Measurements from ENCODE around the gene ELK3.

ELK3 gene

GRCh38 chr12:96193725-96194575 lies at the start of gene ELK3:
TSS of gene ELK3 (plus strand) at chr12:96194375.
- FAIRE-seq = peak; percentile 8
- peak; percentile 74 for DNase-seq (ENCODE audit: insufficient read length, low spot score)

- DNase-seq (ENCODE audit: insufficient read length, low spot score) (no peak), FAIRE-seq (no peak)
Observed at GRCh38 chr12:96146747-96147146, 47.4 kb upstream of the ELK3 start.

GRCh38 chr12:96150442-96150841 lies 43.7 kb upstream of the ELK3 start:
- FAIRE-seq (no peak), DNase-seq (ENCODE audit: insufficient read length, low spot score) (no peak)

- DNase-seq (ENCODE audit: insufficient read length, low spot score) (no peak), FAIRE-seq (no peak)
Observed at GRCh38 chr12:96152164-96152563, 42.0 kb upstream of the ELK3 start.

GRCh38 chr12:96153131-96153725 lies 40.9 kb upstream of the ELK3 start:
- no peak for FAIRE-seq

GRCh38 chr12:96155181-96155580 lies 39.0 kb upstream of the ELK3 start:
- FAIRE-seq = no peak
- DNase-seq (ENCODE audit: insufficient read length, low spot score) = no peak

More at GRCh38 chr12:96153131-96153725, 40.9 kb upstream of the ELK3 start:
- no peak for DNase-seq (ENCODE audit: insufficient read length, low spot score)

- DNase-seq (ENCODE audit: insufficient read length, low spot score) (no peak), FAIRE-seq (no peak)
Observed at GRCh38 chr12:96155781-96156180, 38.4 kb upstream of the ELK3 start.

- DNase-seq (ENCODE audit: insufficient read length, low spot score) = no peak
- no peak for FAIRE-seq
Observed at GRCh38 chr12:96156211-96156610, 38.0 kb upstream of the ELK3 start.

GRCh38 chr12:96157427-96157826 lies 36.7 kb upstream of the ELK3 start:
- DNase-seq (ENCODE audit: insufficient read length, low spot score) (no peak), FAIRE-seq (no peak)

- FAIRE-seq (no peak), DNase-seq (ENCODE audit: insufficient read length, low spot score) (no peak)
Observed at GRCh38 chr12:96164951-96165811, 29.0 kb upstream of the ELK3 start.

- FAIRE-seq (no peak), DNase-seq (ENCODE audit: insufficient read length, low spot score) (no peak)
Observed at GRCh38 chr12:96166765-96167164, 27.4 kb upstream of the ELK3 start.

GRCh38 chr12:96167492-96167891 lies 26.7 kb upstream of the ELK3 start:
- DNase-seq (ENCODE audit: insufficient read length, low spot score) (no peak), FAIRE-seq (no peak)

GRCh38 chr12:96170328-96170727 lies 23.8 kb upstream of the ELK3 start:
- FAIRE-seq (no peak), DNase-seq (ENCODE audit: insufficient read length, low spot score) (no peak)

- DNase-seq (ENCODE audit: insufficient read length, low spot score) (no peak), FAIRE-seq (no peak)
Observed at GRCh38 chr12:96170762-96171161, 23.4 kb upstream of the ELK3 start.

- FAIRE-seq (no peak), DNase-seq (ENCODE audit: insufficient read length, low spot score) (no peak)
Observed at GRCh38 chr12:96171905-96172304, 22.3 kb upstream of the ELK3 start.

GRCh38 chr12:96172981-96173380 lies 21.2 kb upstream of the ELK3 start:
- DNase-seq (ENCODE audit: insufficient read length, low spot score) = no peak
- FAIRE-seq = no peak

GRCh38 chr12:96176575-96176974 lies 17.6 kb upstream of the ELK3 start:
- DNase-seq (ENCODE audit: insufficient read length, low spot score) = no peak
- FAIRE-seq = no peak

- no peak for FAIRE-seq
Observed at GRCh38 chr12:96177013-96177412, 17.2 kb upstream of the ELK3 start.

GRCh38 chr12:96183734-96184370 lies 10.3 kb upstream of the ELK3 start:
- no peak for DNase-seq (ENCODE audit: insufficient read length, low spot score)
- FAIRE-seq = no peak

More at GRCh38 chr12:96177013-96177412, 17.2 kb upstream of the ELK3 start:
- DNase-seq (ENCODE audit: insufficient read length, low spot score) = no peak

- FAIRE-seq (no peak), DNase-seq (ENCODE audit: insufficient read length, low spot score) (no peak)
Observed at GRCh38 chr12:96185914-96186313, 8.3 kb upstream of the ELK3 start.

Data from GM19239 (cell line).